Endometrium (tissue), 2 donors: ENCODE measurements around the gene MAPK1.
"Not testable (repeated sequence)": the region's sequence is repeated elsewhere in the genome, so short reads cannot be mapped to it uniquely, and the experiment has no call there.

ENCODE experiments used
- FAIRE-seq: peaks from 2 replicates; lab custom pipeline; 2012; peaks lifted over from hg19 to GRCh38; lab: Jason Lieb, UNC
- donor health status: control.
- donor health status: control.

MAPK1 gene

DNA sequence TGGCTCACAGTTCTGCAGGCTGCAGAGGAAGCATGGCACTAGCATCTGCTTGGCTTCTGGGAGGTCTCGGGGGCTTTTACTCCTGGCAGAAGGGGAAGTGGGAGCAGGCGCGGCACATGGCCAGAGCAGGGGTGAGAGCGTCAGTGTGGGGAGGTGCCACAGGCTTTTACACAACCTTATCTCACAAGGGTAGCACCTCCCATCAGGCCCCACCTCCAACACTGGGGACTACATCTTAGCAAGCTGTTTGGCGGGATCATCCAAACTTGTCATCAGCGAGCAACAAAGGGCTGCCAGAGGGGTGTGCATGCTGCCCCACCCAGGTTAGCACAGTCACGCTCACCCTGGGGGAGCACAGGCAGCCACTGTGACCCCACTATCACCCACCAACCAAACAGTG is 112.9 kb downstream of the MAPK1 start:
- FAIRE-seq, result no peak

DNA sequence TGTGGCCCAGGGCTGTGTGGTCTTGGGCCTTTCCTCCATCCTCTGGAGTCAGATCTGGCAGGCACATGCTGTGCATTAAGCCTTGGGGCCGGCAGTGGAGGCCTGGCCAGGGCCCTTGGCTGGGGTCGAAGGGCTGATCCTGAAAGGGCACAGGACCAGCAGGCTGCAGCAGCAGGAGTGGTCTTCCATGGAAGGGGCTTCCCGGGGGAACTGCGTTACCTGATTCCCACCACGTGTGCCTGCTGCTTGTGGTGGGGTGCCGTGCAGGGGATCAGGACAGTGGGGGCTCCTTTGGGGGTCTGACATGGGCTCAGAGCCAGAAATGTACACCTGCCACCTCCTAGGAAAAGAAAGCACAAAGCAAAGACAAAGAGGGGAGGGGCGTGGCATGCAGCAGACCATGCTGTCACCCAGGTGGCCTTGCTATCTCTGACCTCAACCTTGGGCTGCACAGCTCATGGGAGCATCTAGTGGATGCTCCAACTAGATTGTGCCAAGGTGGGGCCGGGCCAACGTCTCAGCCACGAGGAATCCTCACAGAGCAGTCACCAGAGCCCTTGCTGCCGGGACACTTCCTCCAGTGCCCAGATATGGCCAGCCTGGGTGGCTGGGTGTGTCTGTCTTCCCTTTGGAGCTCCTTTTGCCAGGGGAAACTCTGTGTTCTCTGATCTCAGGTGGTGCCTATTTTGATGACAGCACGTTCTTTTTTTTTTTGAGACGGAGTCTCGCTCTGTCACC is 113.9 kb downstream of the MAPK1 start:
- no peak for FAIRE-seq

DNA sequence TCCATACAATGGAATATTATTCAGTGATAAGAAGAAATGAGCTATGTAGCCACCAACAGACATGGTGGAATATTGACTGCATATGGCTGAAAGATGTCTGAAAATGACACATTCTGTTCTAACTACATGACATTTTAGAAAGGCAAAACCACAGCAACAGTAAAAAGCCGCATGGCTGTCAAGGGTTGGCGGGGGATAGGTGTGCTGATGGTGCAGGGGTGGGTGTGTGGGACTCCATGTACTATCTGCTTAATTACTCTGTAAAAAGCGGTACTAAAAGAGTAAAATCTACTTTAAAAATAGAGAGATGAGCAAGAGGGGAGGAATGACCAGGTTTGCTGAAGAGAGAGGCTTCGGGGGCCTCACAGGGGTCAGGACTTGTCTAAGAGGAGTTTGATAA is 115.2 kb downstream of the MAPK1 start:
- FAIRE-seq, result no peak

DNA sequence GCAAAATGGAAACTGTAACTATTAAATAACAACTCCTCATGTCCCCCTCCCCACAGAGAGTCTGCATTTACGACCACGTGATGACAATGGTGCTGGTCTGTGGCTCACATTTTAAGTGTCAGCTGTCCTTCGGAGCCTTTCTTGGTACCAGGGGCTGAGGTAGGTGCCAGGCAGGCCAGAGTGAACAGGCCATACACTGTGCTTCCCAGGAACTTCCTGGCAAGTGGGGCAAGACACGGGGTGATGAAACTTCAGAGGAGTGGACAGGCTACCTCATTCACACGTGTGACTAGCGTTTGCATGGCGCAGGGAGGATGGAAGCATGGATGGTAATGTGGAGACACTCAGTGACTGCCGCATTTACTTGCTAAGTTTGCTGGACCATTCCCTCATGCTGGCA is 121.5 kb downstream of the MAPK1 start:
- FAIRE-seq, result no peak

DNA sequence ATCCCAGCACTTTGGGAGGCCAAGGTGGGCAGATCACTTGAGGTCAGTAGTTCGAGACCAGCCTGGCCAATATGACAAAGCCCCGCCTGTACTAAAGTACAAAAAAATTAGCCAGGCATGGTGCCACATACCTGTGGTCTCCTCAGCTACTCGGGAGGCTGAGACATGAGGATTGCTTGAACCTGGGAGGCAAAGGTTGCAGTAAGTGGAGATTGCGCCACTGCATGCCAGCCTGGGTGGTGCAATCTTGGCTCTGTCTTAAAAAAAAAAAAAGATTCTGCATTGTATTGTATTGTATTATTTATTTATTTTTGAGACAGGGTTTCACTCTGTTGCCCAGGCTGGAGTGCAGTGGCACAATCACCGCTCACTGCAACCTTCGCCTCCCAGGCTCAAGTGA is 122.5 kb downstream of the MAPK1 start:
- FAIRE-seq, result not testable (repeated sequence)

DNA sequence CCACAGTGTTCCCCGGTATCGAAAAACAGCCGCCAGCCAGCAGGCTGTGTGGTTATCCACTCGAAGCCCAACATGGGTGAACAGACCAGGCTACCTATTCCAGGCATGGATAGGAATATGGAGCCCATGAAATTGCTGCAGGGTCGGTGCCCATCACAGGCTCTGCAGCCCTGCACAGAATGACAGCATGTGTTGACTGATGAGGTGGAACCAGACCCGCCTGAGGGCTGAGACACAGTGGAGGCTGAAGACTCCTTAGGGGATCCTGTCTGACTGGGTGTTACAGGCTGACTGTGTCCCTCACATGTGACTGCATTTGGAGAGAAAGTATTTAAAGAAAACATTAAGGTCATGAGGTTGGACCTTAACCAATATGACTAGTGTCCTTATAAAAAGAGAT is 125.7 kb downstream of the MAPK1 start:
- FAIRE-seq, result no peak

DNA sequence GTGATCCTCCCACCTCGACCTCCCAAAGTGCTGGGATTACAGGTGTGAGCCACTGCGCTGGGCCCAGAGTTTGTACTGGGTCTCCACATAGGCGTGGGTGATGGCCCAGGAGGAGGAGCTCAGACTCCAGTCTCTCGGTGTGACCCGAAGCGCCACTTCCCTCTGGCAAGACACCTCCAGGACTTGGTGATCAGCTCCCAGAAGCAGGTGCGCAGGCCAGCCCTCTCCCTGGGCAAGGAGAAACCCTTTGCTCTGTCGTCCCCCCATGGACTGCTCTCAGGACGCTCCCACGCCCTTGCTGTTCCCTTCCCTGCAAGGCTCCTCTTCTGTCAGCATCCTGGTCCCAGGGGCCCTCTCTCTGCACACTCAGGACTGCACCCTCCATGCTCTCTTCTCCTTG is 126.4 kb downstream of the MAPK1 start:
- FAIRE-seq, result no peak

DNA sequence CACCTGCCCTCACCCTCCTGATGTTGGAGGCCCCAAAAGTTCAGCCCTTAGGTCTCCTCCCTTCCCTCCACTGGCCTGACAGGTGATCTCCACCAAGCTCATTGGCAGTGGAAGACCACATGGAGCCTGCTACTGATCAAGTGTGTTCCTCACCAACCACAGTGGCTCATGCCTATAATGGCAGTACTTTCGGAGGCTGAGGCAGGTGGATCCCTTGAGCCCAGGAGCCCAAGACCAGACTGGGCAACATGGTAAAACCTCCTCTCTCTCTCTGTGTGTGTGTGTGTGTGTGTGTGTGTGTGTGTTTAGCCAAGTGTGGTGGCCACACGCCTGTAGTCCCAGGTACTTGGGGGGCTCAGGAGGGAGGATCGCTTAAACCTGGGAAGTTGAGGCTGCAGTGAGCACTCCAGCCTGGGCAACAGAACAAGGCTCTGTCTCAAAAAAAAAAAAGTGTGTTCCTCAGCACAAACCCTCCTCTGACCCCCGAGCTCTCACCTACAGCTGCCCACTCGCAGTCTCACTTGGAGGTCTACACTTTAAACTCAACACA is 127.5 kb downstream of the MAPK1 start:
- FAIRE-seq, result no peak

DNA sequence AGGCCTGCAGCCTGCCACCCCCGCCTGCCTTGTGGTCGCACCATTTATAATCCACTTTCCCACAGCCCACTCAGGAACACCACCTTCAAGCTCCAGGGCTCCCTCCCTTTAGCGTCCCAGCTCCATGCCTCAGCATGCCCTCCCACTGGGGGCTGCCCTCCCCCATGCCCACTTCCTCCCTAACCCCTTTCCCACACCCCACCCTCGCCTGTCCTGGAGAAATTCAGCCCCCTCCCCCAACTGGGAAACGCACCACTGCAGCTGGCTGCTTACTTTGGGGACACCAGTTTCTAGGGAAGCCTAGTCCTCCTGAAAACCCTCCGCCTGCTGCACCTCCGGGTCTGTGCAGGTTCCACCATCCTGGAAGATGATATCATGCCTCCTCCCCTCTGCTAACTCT is 128.5 kb downstream of the MAPK1 start:
- FAIRE-seq, result no peak

DNA sequence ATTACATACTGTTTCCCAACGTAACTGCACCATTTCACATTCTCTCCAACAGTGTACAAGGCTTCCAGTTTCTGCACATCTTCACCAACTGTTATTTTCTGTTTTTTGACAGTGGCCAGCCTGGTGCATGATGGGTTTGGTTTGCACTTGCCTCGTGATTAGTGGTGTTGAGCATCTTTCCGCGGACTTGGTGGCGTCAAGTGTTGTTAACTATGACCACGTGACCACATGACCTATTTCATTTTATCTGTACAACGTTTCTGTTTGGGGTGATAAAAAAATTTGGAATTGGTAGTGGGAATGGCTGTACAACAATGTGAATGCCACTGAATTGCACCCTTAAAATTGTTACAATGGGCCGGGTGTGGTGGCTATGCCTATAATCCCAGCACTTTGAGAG is 129.4 kb downstream of the MAPK1 start:
- FAIRE-seq, result no peak

DNA sequence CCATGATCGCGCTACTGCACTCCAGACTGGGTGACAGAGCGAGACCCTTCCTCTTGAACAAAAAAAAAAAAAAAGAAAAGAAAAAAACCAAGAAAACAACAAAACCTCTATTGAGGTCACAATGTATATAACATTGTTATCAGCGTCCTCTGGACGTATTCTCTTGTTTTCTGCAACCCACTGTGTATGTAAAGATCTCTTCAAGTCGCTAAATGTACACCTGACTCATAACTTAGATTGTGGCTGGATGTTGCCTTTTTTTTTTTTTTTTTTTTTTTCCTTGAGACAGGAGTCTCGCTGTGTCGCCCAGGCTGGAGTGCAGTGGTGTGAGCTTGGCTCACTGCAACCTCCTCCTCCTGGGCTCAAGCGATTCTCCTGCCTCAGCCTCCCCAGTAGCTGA is 130.5 kb downstream of the MAPK1 start:
- no peak for FAIRE-seq

DNA sequence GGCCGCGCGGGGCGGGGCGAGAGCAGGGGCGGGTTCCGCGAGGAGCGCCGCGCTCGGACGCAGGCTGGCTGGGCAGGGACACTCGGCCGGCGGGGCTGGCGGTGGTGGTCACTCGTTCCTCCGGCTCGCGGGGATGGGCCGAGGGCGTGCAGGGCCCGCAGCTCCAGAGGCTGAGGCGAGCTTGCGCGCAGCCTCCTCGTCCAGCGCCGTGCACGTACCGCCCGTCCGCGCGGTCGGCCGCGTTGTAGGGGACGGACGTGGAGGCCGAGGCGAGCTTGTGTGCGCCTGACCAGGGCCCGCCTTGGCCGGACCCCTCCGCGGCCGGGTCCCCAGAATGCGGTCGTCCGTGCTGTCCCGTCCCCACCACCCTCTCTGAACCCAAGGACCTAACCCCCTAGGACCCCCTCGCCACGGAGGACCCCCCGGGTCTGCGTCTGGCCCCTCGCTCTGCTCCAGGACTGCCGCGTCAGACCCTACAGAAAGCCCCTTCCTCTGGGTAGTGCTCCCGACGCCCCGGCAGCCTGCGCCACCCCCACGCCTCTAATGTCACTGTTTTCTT is 131.3 kb downstream of the MAPK1 start:
- no peak for FAIRE-seq

DNA sequence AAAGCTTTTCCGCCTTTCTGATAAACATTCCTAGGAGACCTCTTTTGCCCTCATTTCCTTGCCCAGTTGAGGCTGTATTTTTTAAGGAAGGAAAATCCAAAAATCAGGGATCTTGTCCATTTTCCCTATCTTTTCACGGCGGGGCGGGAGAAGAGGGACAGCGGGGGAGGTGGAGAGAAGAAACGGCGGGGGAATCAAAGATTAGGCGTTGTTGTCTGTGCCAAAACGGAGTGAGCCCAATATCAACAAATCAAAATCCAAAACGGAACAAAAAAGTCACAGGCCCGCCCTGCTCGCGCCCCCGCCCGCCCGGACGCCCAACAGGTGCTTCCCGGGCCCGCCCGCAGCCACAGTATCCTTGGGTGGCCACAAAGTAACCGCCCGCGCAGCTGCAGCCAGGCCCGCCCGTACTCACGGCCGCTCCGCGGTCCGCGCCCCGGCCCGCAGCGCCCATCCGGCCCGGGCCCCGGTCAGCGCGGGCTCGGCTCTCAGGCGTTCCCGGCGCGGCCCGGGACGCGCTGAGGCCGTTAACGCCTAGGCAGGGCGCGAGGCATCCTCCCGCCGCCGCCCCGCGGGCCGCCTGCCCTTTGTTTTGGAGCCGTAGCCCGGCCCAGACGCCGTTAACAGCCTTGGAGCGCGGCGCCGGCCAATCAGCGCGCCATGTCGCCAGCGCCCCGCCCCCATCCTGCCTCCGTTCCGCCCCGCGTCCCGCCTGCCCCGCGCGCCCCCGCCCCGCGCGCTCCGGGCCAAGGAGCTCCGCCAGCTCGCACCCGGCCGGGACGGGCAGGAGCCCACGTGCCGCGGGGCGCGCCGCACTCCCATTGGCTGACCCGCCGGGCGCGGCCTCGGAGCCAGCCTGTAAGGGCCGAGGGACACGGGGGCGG is 132.0 kb downstream of the MAPK1 start, which contains the start of gene YPEL1:
TSS of gene YPEL1 (minus strand) at position 595 of the 884 bp plus-strand sequence. CDS start 25,050 bp downstream, outside the sequence.
- no peak for FAIRE-seq

DNA sequence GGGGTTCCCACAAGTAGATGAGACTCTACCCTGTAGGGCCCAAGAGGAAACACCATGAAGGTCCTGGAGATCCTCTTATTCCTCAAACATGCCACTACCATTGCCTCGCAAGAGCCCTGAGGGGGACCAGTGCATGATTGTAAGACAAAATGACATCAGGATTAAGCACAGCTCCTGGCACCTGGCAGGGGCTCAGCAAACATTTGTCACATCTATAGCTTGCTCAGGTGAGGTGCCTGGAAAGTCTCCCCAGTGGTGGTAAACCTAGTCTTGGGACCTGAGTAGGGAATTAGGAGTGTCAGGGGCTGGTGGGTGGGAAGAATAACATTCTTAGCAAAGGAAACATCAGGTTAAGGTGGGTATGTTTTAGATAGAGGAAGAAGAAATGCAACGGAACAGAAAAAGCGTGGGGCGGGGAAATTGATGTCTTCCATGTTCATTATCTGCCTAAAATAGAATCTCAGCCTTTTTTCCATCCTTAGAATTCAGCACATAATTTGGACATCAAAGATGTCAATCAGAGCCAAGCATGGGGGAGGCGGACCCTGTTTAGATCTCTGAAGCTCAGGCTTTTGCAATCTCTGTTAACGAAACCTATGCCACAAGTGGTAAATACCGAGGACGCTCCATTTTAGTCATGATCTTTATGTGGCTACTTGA is 132.8 kb downstream of the MAPK1 start:
- FAIRE-seq, result no peak

DNA sequence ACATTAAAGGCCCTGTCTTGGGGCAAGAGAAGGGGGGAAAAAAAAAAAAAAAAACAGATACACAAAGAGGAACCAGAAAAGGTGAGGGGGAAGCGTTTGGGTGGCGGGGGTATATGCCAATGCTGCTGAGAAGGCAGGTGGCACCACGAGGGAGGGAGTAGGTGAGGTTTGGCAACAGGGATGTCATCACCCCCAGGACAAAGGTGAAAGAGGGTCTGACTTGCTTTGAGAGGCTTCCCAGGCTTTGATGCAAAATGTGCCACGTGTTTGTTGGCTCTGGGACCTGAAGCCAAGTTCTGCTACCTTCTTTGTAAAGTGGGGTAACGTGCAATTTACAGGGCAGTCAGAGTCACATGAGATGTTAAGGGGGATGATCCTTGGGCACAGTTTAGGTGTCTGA is 135.9 kb downstream of the MAPK1 start:
- FAIRE-seq, result no peak

DNA sequence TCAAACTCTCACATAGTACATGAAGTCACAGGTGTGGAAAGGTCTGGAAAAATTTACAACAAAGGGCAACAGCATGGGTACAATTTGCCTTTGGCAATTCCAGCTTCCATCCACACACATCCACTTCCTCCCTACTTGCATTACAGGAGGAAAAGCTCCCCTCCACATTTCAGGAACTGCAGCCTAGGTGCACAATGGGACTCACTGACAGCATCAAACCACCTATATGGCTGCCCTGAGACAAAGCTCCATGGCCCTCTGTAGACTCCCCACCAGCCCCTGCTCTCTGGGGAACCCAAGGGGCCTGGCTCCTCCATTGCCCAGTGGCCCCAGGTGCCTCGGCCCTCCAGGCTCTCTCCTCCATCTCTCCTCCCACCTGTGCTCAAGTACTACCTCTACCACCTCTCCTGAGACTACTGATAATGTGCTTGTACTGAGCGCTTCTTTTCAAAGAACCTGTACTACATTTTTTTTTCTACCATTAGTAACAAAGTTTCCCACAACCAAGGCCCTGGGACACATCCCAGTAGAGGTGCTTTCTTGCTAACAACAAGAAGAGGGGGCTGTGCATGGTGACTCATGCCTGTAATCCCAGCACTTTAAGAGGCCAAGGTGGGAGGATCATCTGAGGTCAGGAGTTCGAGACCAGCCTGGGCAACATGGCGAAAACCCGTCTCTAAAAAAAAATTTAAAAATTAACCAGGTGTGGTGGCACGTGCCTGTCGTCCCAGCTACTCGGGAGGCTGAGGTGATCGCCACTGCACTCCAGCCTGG is 136.7 kb downstream of the MAPK1 start:
- no peak for FAIRE-seq

DNA sequence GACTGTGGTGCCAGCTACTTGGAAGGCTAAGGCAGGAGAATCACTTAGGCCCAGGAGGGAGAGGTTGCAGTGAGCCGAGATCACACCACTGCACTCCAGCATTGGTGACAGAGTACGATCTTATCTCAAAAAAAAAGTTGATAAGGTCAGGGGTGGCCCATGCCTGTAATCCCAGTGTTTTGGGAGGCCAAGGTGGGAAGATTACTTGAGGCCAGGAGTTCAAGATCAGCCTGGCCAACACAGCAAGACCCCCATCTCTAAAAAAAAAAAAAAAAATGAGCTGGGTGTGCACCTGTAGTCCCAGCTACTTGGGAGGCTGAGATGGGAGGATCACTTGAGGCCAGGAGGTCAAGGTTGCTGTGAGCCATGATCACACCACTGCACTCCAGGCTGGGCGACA is 138.3 kb downstream of the MAPK1 start:
- not testable (repeated sequence) for FAIRE-seq

DNA sequence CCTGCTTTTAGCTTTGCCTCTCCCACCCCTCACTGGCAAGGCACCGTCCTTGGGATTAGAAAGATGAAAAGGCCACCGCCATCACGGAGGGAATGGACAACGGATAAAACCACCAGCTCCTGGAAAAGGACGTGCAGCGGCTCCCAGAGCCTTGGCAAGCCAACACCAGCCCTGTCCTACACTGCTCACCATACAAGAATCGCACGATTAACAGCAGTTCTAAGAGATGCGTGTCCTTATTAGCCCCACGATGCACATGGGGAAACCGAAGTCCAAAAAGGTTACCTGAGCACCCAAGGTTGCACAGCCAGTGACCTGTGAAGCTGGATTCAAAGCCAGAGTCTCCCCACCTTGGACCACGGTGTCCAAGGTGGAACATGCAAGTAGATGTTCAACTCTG is 139.2 kb downstream of the MAPK1 start:
- no peak for FAIRE-seq

DNA sequence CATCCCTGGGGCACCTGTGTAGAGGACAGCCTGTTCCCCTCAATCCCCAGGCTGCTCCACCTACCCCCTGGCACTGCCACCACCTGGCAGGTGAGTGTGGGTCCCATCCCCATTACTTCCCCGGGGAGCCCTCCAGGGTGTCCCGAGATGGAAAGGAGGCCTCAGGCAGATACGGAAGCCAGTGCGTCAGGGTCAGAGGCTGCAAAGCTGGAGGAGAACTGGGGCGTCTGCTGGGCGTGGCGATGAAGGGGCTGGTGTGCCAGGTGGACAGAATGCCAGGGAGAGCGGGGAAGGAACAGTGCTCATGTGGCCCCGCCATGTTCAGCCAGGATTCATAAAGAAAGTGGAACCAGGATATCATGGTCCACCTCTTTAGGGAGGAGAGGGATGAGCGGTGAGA is 139.7 kb downstream of the MAPK1 start:
- no peak for FAIRE-seq

DNA sequence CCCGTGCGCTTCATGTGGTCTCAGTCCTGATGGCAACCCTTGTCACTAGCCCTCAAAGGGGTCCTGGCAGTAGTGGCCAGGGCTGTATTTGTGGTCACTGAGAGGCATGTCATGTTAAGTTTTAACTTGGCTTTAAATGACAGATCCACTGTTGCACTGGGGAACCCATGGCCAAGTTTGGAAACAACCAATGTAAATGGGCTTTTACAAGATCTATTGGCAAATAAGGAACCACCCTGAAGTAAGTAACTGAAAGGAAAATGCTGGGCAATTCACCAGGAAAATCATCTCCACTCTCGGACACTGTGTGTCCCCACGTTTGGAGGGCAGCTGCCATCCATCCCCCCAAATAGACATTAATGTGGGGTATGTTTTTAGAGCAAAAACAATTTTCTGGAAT is 140.3 kb downstream of the MAPK1 start:
- FAIRE-seq, result no peak

DNA sequence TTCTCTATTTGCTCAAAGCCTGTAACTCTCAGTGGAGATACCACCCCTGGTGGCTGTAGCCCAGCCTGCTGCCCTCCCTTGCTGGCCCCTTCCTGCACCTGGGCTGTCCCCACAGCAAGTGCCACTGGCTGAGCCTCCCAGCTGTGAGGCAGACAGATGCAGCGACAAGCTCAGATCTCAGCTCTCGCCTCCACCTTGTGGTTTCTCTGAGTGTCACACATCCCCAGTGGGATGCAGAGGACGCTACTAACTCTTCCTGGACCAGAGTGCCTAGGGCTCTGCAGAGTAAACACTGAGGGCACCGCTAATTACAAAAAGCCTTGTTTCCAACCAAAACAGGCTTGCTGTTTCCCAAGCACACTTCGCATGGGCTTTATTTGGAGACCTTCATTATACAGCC is 140.8 kb downstream of the MAPK1 start:
- no peak for FAIRE-seq
